WTC11 (cell line): Measurements from ENCODE around the gene SAMHD1. TPM values are rescaled to one million over a fixed set of nuclear protein-coding genes. Genes with fewer than 3 reads are reported as not detected.

Experiments used
- ATAC-seq: fragments of 200-7000 bp; cut with Tn5 transposase; 2 replicates; pipeline ENCODE4 v1.10.0; 2021; ENCODE audit warnings: mild to moderate bottlenecking, moderate library complexity
- CTCF ChIA-PET: fragments of 300-600 bp; sonication (Branson Sonifier 250); formaldehyde crosslinking; loops from one replicate; lab custom pipeline; 2021; ENCODE audit warnings: antibody characterized with exemption; lab: Charles Lee
- POLR2A ChIA-PET: fragments of 350-600 bp; sonication (Branson Sonifier 250); formaldehyde crosslinking; loops from one replicate; lab custom pipeline; 2021; ENCODE audit warnings: antibody characterized with exemption; lab: Charles Lee
- DNase-seq: peaks from one replicate; pipeline ENCODE4 v3.0.0; 2021; ENCODE audit warnings: low spot score
- H3K27ac Mint-ChIP-seq: 2 replicates; pipeline ENCODE4 v1.8.0; 2021; ENCODE audit warnings: mixed read lengths
- H3K27me3 Mint-ChIP-seq: 2 replicates; pipeline ENCODE4 v1.8.0; 2021; ENCODE audit warnings: low read depth, mild to moderate bottlenecking, moderate library complexity, mixed read lengths
- H3K36me3 Mint-ChIP-seq: 2 replicates; pipeline ENCODE4 v1.8.0; 2021; ENCODE audit warnings: mixed read lengths
- H3K4me1 Mint-ChIP-seq: 2 replicates; pipeline ENCODE4 v1.8.0; 2022; ENCODE audit warnings: mixed read lengths
- H3K4me3 Mint-ChIP-seq: 2 replicates; pipeline ENCODE4 v1.8.0; 2021; ENCODE audit warnings: mild to moderate bottlenecking, moderate library complexity, mixed read lengths
- H3K9me3 Mint-ChIP-seq: 2 replicates; pipeline ENCODE4 v1.8.0; 2021; ENCODE audit warnings: mixed read lengths
- CBFB ChIP-seq: sonication (generic); formaldehyde crosslinking; IDR thresholded peaks from 2 replicates; pipeline ENCODE4 v1.8.1; 2022; ENCODE audit warnings: mild to moderate bottlenecking, low read depth, missing genetic modification reagents
- FOXJ3 ChIP-seq: sonication (generic); formaldehyde crosslinking; IDR thresholded peaks from 2 replicates; pipeline ENCODE4 v1.9.0; 2021; ENCODE audit warnings: missing genetic modification reagents, mild to moderate bottlenecking, borderline replicate concordance
- GRHL2 ChIP-seq: fragments of 250-450 bp; sonication (Bioruptor Pico); IDR thresholded peaks from 2 replicates; pipeline ENCODE4 v1.8.0; 2022; ENCODE audit warnings: mild to moderate bottlenecking, moderate library complexity; ENCODE audit not compliant: insufficient replicate concordance, severe bottlenecking
- HMGA2 ChIP-seq: fragments of 250-450 bp; sonication (Bioruptor Pico); IDR thresholded peaks from 2 replicates; pipeline ENCODE4 v1.4.0; 2021; ENCODE audit warnings: mild to moderate bottlenecking, moderate library complexity
- NFE2L1 ChIP-seq: sonication (generic); formaldehyde crosslinking; IDR thresholded peaks from 2 replicates; pipeline ENCODE4 v1.8.1; 2023; ENCODE audit warnings: missing genetic modification reagents
- NFYB ChIP-seq: sonication (generic); formaldehyde crosslinking; conservative IDR thresholded peaks from 2 replicates; pipeline ENCODE4 v1.8.0; 2022; ENCODE audit warnings: low read depth, missing genetic modification reagents
- PRRX2 ChIP-seq: fragments of 250-450 bp; sonication (Bioruptor Pico); IDR thresholded peaks from 2 replicates; pipeline ENCODE4 v1.8.0; 2021; ENCODE audit warnings: mild to moderate bottlenecking
- RORB ChIP-seq: fragments of 250-450 bp; sonication (Bioruptor Pico); IDR thresholded peaks from 2 replicates; pipeline ENCODE4 v1.9.0; 2021; ENCODE audit warnings: mild to moderate bottlenecking
- SMAD3 ChIP-seq: sonication (generic); formaldehyde crosslinking; IDR thresholded peaks from 2 replicates; pipeline ENCODE4 v1.8.0; 2022; ENCODE audit warnings: missing genetic modification reagents, mild to moderate bottlenecking, borderline replicate concordance
- ZNF121 ChIP-seq: sonication (generic); formaldehyde crosslinking; IDR thresholded peaks from 2 replicates; pipeline ENCODE4 v1.8.0; 2023; ENCODE audit warnings: missing genetic modification reagents
- ZNF416 ChIP-seq: fragments of 250-450 bp; sonication (Bioruptor Pico); IDR thresholded peaks from 2 replicates; pipeline ENCODE4 v1.9.0; 2021; ENCODE audit warnings: mild to moderate bottlenecking, inconsistent platforms
- total RNA-seq: library from RNA; stranded (reverse); gene quantifications from 3 replicates; pipeline ENCODE4 v1.2.3, GENCODE V29; 2021
- TF ChIP-seq, protein P1 (sequence below): fragments of 250-450 bp; sonication (Bioruptor Pico); IDR thresholded peaks from 2 replicates; pipeline ENCODE4 v1.9.0; 2021; ENCODE audit warnings: mild to moderate bottlenecking, borderline replicate concordance
- TF ChIP-seq, protein P2 (sequence below): sonication (generic); formaldehyde crosslinking; IDR thresholded peaks from 2 replicates; pipeline ENCODE4 v1.8.1; 2023; ENCODE audit warnings: mild to moderate bottlenecking, missing genetic modification reagents
- TF ChIP-seq, protein P3 (sequence below): sonication (generic); formaldehyde crosslinking; IDR thresholded peaks from 2 replicates; pipeline ENCODE4 v1.8.1; 2023; ENCODE audit warnings: mild to moderate bottlenecking, missing genetic modification reagents
- TF ChIP-seq, protein P4 (sequence below): sonication (generic); formaldehyde crosslinking; IDR thresholded peaks from 2 replicates; pipeline ENCODE4 v1.8.1; 2022; ENCODE audit warnings: mild to moderate bottlenecking, moderate library complexity, missing genetic modification reagents

Gene SAMHD1
- total RNA-seq, 1 experiment from 2014 or later, result 31.0 TPM

DNA sequence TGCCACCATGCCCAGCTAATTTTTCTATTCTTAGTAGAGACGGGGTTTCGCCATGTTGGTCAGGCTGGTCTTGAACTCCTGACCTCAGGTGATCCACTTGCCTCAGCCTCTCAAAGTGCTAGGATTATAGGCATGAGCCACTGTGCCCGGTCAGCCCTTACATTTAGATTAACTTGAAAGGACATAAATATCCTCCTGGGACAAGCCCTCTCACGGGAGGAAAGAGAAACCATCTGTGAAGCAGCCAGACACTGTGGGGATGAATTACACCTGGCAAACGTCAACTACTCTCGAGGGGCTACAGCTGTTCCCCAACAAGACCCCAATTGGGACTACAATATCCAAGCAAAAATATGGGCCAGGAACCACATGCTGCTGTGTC, 32.7 kb upstream of the SAMHD1 start:
- Mint-ChIP-seq H3K9me3 (no peaks in the 10 kb centered on the region), H3K36me3 (no peaks in the 10 kb centered on the region), H3K4me1 (peaks cover 6% of the 10 kb centered on the region)
- CTCF ChIA-PET, result interaction anchor here (0.7 kb wide), 3 partner anchors 89 to 246 kb away, joined by 3 to 4 read pairs (median 3); no protein-coding TSS in a partner anchor
- DNase-seq, result no peak
- TF ChIP-seq, protein P1, sequence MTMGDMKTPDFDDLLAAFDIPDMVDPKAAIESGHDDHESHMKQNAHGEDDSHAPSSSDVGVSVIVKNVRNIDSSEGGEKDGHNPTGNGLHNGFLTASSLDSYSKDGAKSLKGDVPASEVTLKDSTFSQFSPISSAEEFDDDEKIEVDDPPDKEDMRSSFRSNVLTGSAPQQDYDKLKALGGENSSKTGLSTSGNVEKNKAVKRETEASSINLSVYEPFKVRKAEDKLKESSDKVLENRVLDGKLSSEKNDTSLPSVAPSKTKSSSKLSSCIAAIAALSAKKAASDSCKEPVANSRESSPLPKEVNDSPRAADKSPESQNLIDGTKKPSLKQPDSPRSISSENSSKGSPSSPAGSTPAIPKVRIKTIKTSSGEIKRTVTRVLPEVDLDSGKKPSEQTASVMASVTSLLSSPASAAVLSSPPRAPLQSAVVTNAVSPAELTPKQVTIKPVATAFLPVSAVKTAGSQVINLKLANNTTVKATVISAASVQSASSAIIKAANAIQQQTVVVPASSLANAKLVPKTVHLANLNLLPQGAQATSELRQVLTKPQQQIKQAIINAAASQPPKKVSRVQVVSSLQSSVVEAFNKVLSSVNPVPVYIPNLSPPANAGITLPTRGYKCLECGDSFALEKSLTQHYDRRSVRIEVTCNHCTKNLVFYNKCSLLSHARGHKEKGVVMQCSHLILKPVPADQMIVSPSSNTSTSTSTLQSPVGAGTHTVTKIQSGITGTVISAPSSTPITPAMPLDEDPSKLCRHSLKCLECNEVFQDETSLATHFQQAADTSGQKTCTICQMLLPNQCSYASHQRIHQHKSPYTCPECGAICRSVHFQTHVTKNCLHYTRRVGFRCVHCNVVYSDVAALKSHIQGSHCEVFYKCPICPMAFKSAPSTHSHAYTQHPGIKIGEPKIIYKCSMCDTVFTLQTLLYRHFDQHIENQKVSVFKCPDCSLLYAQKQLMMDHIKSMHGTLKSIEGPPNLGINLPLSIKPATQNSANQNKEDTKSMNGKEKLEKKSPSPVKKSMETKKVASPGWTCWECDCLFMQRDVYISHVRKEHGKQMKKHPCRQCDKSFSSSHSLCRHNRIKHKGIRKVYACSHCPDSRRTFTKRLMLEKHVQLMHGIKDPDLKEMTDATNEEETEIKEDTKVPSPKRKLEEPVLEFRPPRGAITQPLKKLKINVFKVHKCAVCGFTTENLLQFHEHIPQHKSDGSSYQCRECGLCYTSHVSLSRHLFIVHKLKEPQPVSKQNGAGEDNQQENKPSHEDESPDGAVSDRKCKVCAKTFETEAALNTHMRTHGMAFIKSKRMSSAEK, result no peak
- TF ChIP-seq FOXJ3 (CRISPR knock-in tag) (no peak), ZNF416 (CRISPR knock-in tag) (no peak), SMAD3 (CRISPR knock-in tag) (no peak), ZNF121 (CRISPR knock-in tag) (no peak), RORB (no peak), GRHL2 (CRISPR knock-in tag) (no peak), CBFB (CRISPR knock-in tag) (no peak), PRRX2 (CRISPR knock-in tag) (no peak), NFE2L1 (CRISPR knock-in tag) (no peak)
- TF ChIP-seq, protein P2, sequence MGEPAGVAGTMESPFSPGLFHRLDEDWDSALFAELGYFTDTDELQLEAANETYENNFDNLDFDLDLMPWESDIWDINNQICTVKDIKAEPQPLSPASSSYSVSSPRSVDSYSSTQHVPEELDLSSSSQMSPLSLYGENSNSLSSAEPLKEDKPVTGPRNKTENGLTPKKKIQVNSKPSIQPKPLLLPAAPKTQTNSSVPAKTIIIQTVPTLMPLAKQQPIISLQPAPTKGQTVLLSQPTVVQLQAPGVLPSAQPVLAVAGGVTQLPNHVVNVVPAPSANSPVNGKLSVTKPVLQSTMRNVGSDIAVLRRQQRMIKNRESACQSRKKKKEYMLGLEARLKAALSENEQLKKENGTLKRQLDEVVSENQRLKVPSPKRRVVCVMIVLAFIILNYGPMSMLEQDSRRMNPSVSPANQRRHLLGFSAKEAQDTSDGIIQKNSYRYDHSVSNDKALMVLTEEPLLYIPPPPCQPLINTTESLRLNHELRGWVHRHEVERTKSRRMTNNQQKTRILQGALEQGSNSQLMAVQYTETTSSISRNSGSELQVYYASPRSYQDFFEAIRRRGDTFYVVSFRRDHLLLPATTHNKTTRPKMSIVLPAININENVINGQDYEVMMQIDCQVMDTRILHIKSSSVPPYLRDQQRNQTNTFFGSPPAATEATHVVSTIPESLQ (CRISPR knock-in tag), result no peak
- TF ChIP-seq, protein P3, sequence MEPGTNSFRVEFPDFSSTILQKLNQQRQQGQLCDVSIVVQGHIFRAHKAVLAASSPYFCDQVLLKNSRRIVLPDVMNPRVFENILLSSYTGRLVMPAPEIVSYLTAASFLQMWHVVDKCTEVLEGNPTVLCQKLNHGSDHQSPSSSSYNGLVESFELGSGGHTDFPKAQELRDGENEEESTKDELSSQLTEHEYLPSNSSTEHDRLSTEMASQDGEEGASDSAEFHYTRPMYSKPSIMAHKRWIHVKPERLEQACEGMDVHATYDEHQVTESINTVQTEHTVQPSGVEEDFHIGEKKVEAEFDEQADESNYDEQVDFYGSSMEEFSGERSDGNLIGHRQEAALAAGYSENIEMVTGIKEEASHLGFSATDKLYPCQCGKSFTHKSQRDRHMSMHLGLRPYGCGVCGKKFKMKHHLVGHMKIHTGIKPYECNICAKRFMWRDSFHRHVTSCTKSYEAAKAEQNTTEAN, result no peak
- TF ChIP-seq, protein P4, sequence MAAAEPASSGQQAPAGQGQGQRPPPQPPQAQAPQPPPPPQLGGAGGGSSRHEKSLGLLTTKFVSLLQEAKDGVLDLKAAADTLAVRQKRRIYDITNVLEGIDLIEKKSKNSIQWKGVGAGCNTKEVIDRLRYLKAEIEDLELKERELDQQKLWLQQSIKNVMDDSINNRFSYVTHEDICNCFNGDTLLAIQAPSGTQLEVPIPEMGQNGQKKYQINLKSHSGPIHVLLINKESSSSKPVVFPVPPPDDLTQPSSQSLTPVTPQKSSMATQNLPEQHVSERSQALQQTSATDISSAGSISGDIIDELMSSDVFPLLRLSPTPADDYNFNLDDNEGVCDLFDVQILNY (CRISPR knock-in tag), result no peak
- TF ChIP-seq, all 79 proteins: peak for 0
- Mint-ChIP-seq H3K27ac (no peak overlapping the region), H3K4me3 (no peak overlapping the region), H3K27me3 (no peaks in the 10 kb centered on the region)
- ATAC-seq, result no peak
- POLR2A ChIA-PET, result no interaction called here

DNA sequence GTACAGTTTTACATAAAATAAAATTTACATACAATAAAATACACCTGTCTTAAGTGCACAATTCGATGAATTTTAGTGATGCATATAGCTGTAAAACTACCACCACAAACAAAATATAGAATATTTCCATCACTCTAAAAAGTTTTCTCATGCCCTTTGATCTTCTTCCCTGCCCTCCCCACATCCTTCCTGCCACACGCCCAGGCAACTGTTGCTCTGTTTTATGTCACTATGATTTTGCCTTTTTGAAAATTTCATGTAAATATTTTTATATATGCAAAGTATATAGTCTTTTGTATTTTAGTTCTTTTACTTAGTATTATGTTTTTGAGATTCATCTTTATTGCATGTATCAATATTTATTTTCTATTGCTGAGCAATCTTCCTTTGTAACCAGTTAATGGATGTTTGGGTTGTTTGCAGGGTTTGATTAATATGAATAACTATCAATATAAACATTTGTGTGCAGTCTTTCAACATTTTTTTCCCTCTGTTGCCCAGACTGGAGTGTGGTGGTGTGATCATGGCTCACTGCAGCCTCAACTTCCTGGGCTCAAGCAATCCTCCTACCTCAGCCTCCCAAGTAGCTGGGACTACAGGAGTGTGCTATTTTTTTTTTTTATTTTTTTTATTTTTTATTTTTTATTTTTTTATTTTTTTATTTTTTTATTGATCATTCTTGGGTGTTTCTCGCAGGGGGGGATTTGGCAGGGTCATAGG, 23.8 kb upstream of the SAMHD1 start:
- ATAC-seq (no peak), DNase-seq (no peak)
- no peaks in the 10 kb centered on the region for H3K36me3 Mint-ChIP-seq
- CTCF ChIA-PET, result no interaction called here
- H3K27ac Mint-ChIP-seq, result no peak overlapping the region
- peaks cover 3% of the 10 kb centered on the region for H3K9me3 Mint-ChIP-seq
- TF ChIP-seq NFYB (no peak), HMGA2 (CRISPR knock-in tag) (peak; percentile 72)
- POLR2A ChIA-PET, result no interaction called here
- H3K27me3 Mint-ChIP-seq, result no peaks in the 10 kb centered on the region
- no peak overlapping the region for H3K4me3 Mint-ChIP-seq
- no peaks in the 10 kb centered on the region for H3K4me1 Mint-ChIP-seq
